ENCODE data around the gene SIL1.
A peak's percentile ranks its signal among the peaks of the same experiment; 100 is the strongest.
"Not testable (repeated sequence)": the region's sequence is repeated elsewhere in the genome, so short reads cannot be mapped to it uniquely, and the experiment has no call there.

The SIL1 gene

GRCh38 chr5:138927979-138928378 is 270.2 kb downstream of the SIL1 start:
- Histone ChIP-seq H3K9me3 (ENCODE audit: control insufficient read depth in 2 of 2, low read length in 2 of 2) (no peaks in the 10 kb centered on the region), H3K9ac (ENCODE audit: low read length in 2 of 2) (peak overlapping the region in 1 of 2 donors; percentile 21), H3K4me1 (ENCODE audit: control insufficient read depth, insufficient read depth, low read length) (peaks cover 11% of the 10 kb centered on the region), H3K4me3 (ENCODE audit: low read length in 2 of 2) (no peak overlapping the region), H3K27me3 (ENCODE audit: control insufficient read depth in 1 of 2, insufficient read depth in 2 of 2, low read length in 2 of 2) (no peaks in the 10 kb centered on the region), H3K27ac (ENCODE audit: low read length) (no peak overlapping the region), H3K36me3 (ENCODE audit: control insufficient read depth in 2 of 2, insufficient read depth in 2 of 2, low read length in 2 of 2) (peaks cover 62 to 69% of the 10 kb centered on the region in 2 donors)

- no peaks in the 10 kb centered on the region for H3K9me3 ChIP-seq (ENCODE audit: control insufficient read depth in 2 of 2, low read length in 2 of 2)
- peaks cover 58 to 65% of the 10 kb centered on the region in 2 donors for H3K36me3 ChIP-seq (ENCODE audit: control insufficient read depth in 2 of 2, insufficient read depth in 2 of 2, low read length in 2 of 2)
- H3K4me1 ChIP-seq (ENCODE audit: control insufficient read depth, insufficient read depth, low read length): peaks cover 11% of the 10 kb centered on the region
- no peak overlapping the region for H3K4me3 ChIP-seq (ENCODE audit: low read length in 2 of 2)
- no peaks in the 10 kb centered on the region for H3K27me3 ChIP-seq (ENCODE audit: control insufficient read depth in 1 of 2, insufficient read depth in 2 of 2, low read length in 2 of 2)
- H3K27ac ChIP-seq (ENCODE audit: low read length): no peak overlapping the region
- H3K9ac ChIP-seq (ENCODE audit: low read length in 2 of 2): no peak overlapping the region
Measured at GRCh38 chr5:138927544-138927943, 270.6 kb downstream of the SIL1 start.

DNA sequence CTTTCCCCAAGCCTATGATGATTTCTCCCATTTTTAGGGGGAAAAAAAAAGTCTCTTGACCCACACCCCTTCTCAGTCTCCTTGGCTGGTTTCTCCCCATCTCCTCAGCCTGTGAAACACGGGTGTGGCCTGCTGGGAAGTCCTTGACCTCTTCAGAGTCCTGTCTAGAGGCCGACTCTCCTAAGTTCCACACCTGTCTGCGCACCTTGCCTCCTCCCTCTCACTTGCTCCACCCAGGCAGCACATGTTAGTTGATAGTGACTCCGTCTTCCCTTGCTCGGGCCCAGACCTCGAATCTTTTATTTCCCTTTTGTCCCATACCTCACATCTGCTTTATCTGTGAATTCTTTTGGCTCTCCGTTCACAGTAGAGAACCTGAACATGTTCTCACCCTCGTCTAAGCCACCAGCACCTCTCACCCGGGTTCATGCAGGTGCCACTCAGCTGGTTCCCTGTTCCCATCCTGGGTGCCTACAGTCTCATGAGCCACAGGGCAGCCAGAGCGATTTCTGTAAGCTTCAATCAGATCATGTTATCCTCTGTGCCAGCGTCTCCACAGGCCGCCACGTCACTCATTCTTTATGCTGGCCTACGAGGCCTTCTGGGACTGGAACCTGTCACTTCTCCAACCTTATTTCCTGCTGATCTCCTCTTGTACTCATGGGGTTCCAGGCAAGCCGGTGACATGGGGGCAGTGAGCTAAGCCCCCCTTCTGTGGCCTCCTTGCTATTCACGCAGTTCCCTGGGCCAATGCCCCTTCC is 271.3 kb downstream of the SIL1 start:
- Histone ChIP-seq H3K36me3 (ENCODE audit: control insufficient read depth in 2 of 2, insufficient read depth in 2 of 2, low read length in 2 of 2) (peaks cover 52 to 58% of the 10 kb centered on the region in 2 donors), H3K27me3 (ENCODE audit: control insufficient read depth in 1 of 2, insufficient read depth in 2 of 2, low read length in 2 of 2) (no peaks in the 10 kb centered on the region), H3K4me3 (ENCODE audit: low read length in 2 of 2) (no peak overlapping the region), H3K9ac (ENCODE audit: low read length in 2 of 2) (no peak overlapping the region), H3K4me1 (ENCODE audit: control insufficient read depth, insufficient read depth, low read length) (peaks cover 11% of the 10 kb centered on the region), H3K27ac (ENCODE audit: low read length) (peak overlapping the region; percentile 24), H3K9me3 (ENCODE audit: control insufficient read depth in 2 of 2, low read length in 2 of 2) (no peaks in the 10 kb centered on the region)

GRCh38 chr5:138926257-138926656 is 271.9 kb downstream of the SIL1 start:
- Histone ChIP-seq H3K27me3 (ENCODE audit: control insufficient read depth in 1 of 2, insufficient read depth in 2 of 2, low read length in 2 of 2) (no peaks in the 10 kb centered on the region), H3K9me3 (ENCODE audit: control insufficient read depth in 2 of 2, low read length in 2 of 2) (no peaks in the 10 kb centered on the region), H3K27ac (ENCODE audit: low read length) (peak overlapping the region; percentile 24), H3K4me3 (ENCODE audit: low read length in 2 of 2) (no peak overlapping the region), H3K4me1 (ENCODE audit: control insufficient read depth, insufficient read depth, low read length) (peaks cover 11% of the 10 kb centered on the region), H3K36me3 (ENCODE audit: control insufficient read depth in 2 of 2, insufficient read depth in 2 of 2, low read length in 2 of 2) (peaks cover 46 to 52% of the 10 kb centered on the region in 2 donors), H3K9ac (ENCODE audit: low read length in 2 of 2) (no peak overlapping the region)

GRCh38 chr5:138925090-138925635 is 273.0 kb downstream of the SIL1 start:
- Histone ChIP-seq H3K4me1 (ENCODE audit: control insufficient read depth, insufficient read depth, low read length) (peaks cover 11% of the 10 kb centered on the region), H3K9me3 (ENCODE audit: control insufficient read depth in 2 of 2, low read length in 2 of 2) (no peaks in the 10 kb centered on the region), H3K36me3 (ENCODE audit: control insufficient read depth in 2 of 2, insufficient read depth in 2 of 2, low read length in 2 of 2) (peaks cover 39 to 44% of the 10 kb centered on the region in 2 donors), H3K4me3 (ENCODE audit: low read length in 2 of 2) (no peak overlapping the region), H3K9ac (ENCODE audit: low read length in 2 of 2) (no peak overlapping the region), H3K27me3 (ENCODE audit: control insufficient read depth in 1 of 2, insufficient read depth in 2 of 2, low read length in 2 of 2) (no peaks in the 10 kb centered on the region), H3K27ac (ENCODE audit: low read length) (no peak overlapping the region)

DNA sequence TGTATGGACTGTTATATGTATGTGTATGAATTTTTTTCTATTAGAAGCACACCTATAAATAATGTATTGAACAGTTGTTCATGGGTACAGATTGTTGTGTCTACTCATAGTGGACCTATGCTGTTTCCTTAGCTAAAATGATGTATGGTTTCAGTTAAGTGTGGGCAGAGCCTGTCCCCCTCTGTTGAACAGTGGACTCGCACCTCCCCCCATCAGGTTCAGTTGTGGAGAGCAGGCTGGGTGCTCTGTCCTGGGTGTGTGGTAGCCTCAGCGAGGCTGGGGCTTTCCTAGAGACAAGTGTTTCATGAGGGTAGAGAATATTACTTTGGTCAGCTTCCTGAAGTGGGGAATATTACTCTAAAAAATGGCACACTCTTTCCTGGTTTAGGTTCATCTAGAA is 275.7 kb downstream of the SIL1 start:
- H3K9ac ChIP-seq (ENCODE audit: low read length in 2 of 2): no peak overlapping the region
- H3K36me3 ChIP-seq (ENCODE audit: control insufficient read depth in 2 of 2, insufficient read depth in 2 of 2, low read length in 2 of 2): peaks cover 30 to 36% of the 10 kb centered on the region in 2 donors
- no peaks in the 10 kb centered on the region for H3K27me3 ChIP-seq (ENCODE audit: control insufficient read depth in 1 of 2, insufficient read depth in 2 of 2, low read length in 2 of 2)
- H3K9me3 ChIP-seq (ENCODE audit: control insufficient read depth in 2 of 2, low read length in 2 of 2): no peaks in the 10 kb centered on the region
- H3K4me3 ChIP-seq (ENCODE audit: low read length in 2 of 2): no peak overlapping the region
- H3K4me1 ChIP-seq (ENCODE audit: control insufficient read depth, insufficient read depth, low read length): peaks cover 4% of the 10 kb centered on the region
- no peak overlapping the region for H3K27ac ChIP-seq (ENCODE audit: low read length)

- not testable (repeated sequence) for H3K27me3 ChIP-seq (ENCODE audit: control insufficient read depth in 1 of 2, insufficient read depth in 2 of 2, low read length in 2 of 2); H3K27ac ChIP-seq (ENCODE audit: low read length); H3K4me3 ChIP-seq (ENCODE audit: low read length in 2 of 2); H3K9ac ChIP-seq (ENCODE audit: low read length in 2 of 2); H3K9me3 ChIP-seq (ENCODE audit: control insufficient read depth in 2 of 2, low read length in 2 of 2); H3K4me1 ChIP-seq (ENCODE audit: control insufficient read depth, insufficient read depth, low read length)
- H3K36me3 ChIP-seq (ENCODE audit: control insufficient read depth in 2 of 2, insufficient read depth in 2 of 2, low read length in 2 of 2): peaks cover 22 to 28% of the 10 kb centered on the region in 2 donors
Measured at GRCh38 chr5:138921362-138921761, 276.8 kb downstream of the SIL1 start.

DNA sequence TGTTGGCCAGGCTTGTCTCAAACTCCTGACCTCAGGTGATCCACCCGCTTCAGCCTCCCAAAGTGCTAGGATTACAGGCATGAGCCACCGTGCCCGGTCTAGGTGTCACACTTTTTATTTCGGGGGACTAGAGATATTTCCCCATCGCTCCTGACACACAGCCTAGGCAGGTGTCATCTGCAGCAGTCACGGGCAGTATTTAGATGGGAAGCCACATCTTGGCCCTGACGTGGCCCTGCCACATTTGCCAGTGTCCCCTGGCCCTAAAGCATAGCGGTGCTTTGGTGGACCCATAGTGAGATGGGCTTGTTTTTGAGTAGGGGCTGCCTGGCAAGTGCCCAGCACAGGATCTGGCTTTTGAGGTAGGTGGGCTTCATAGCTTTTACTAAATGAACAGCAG is 278.0 kb downstream of the SIL1 start:
- Histone ChIP-seq H3K4me1 (ENCODE audit: control insufficient read depth, insufficient read depth, low read length) (no peaks in the 10 kb centered on the region), H3K9ac (ENCODE audit: low read length in 2 of 2) (no peak overlapping the region), H3K36me3 (ENCODE audit: control insufficient read depth in 2 of 2, insufficient read depth in 2 of 2, low read length in 2 of 2) (peaks cover 10 to 16% of the 10 kb centered on the region in 2 donors), H3K9me3 (ENCODE audit: control insufficient read depth in 2 of 2, low read length in 2 of 2) (no peaks in the 10 kb centered on the region), H3K27me3 (ENCODE audit: control insufficient read depth in 1 of 2, insufficient read depth in 2 of 2, low read length in 2 of 2) (no peaks in the 10 kb centered on the region), H3K4me3 (ENCODE audit: low read length in 2 of 2) (no peak overlapping the region), H3K27ac (ENCODE audit: low read length) (no peak overlapping the region)

DNA sequence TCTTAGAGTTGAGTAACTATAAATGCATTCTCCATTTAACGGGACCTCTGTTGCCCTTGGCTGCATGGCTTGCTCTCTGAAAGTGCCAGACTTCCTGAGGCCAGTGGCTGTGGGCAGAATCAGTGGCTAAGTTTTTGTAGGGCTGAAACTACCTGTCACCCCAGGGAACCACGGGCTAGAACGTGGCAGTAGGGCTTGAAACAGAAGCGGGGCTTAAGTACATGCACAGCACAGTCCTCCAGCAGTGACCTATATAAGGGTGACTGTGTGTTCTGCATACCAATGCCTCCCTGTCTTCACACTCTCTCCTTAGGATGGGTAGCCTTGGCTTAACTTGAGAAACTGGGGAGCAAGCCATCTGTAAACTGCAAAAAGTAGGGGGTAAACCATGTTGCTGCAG is 279.5 kb downstream of the SIL1 start:
- Histone ChIP-seq H3K27me3 (ENCODE audit: control insufficient read depth in 1 of 2, insufficient read depth in 2 of 2, low read length in 2 of 2) (no peaks in the 10 kb centered on the region), H3K4me1 (ENCODE audit: control insufficient read depth, insufficient read depth, low read length) (no peaks in the 10 kb centered on the region), H3K4me3 (ENCODE audit: low read length in 2 of 2) (no peak overlapping the region), H3K36me3 (ENCODE audit: control insufficient read depth in 2 of 2, insufficient read depth in 2 of 2, low read length in 2 of 2) (peaks cover 3 to 8% of the 10 kb centered on the region in 2 donors), H3K9ac (ENCODE audit: low read length in 2 of 2) (no peak overlapping the region), H3K9me3 (ENCODE audit: control insufficient read depth in 2 of 2, low read length in 2 of 2) (no peaks in the 10 kb centered on the region), H3K27ac (ENCODE audit: low read length) (no peak overlapping the region)

GRCh38 chr5:138914338-138914737 is 283.8 kb downstream of the SIL1 start:
- Histone ChIP-seq H3K4me1 (ENCODE audit: control insufficient read depth, insufficient read depth, low read length) (no peaks in the 10 kb centered on the region), H3K27me3 (ENCODE audit: control insufficient read depth in 1 of 2, insufficient read depth in 2 of 2, low read length in 2 of 2) (no peaks in the 10 kb centered on the region), H3K27ac (ENCODE audit: low read length) (no peak overlapping the region), H3K9ac (ENCODE audit: low read length in 2 of 2) (no peak overlapping the region), H3K4me3 (ENCODE audit: low read length in 2 of 2) (no peak overlapping the region), H3K9me3 (ENCODE audit: control insufficient read depth in 2 of 2, low read length in 2 of 2) (no peaks in the 10 kb centered on the region), H3K36me3 (ENCODE audit: control insufficient read depth in 2 of 2, insufficient read depth in 2 of 2, low read length in 2 of 2) (peaks cover 5 to 6% of the 10 kb centered on the region in 2 donors)

GRCh38 chr5:138913773-138914172 is 284.4 kb downstream of the SIL1 start:
- H3K27me3 ChIP-seq (ENCODE audit: control insufficient read depth in 1 of 2, insufficient read depth in 2 of 2, low read length in 2 of 2): no peaks in the 10 kb centered on the region
- no peaks in the 10 kb centered on the region for H3K4me1 ChIP-seq (ENCODE audit: control insufficient read depth, insufficient read depth, low read length)
- H3K27ac ChIP-seq (ENCODE audit: low read length): no peak overlapping the region
- peaks cover 4 to 6% of the 10 kb centered on the region in 2 donors for H3K36me3 ChIP-seq (ENCODE audit: control insufficient read depth in 2 of 2, insufficient read depth in 2 of 2, low read length in 2 of 2)
- H3K4me3 ChIP-seq (ENCODE audit: low read length in 2 of 2): no peak overlapping the region
- H3K9ac ChIP-seq (ENCODE audit: low read length in 2 of 2): no peak overlapping the region
- H3K9me3 ChIP-seq (ENCODE audit: control insufficient read depth in 2 of 2, low read length in 2 of 2): no peaks in the 10 kb centered on the region

Measured in stomach smooth muscle (tissue), 2 donors.